Adrenal gland (tissue), 5 donors: Measurements from ENCODE around the gene MTMR12.

Experiments
- POLR2A ChIP-seq, 2 donors: fragments of 450-650 bp; IDR thresholded peaks; one replicate each; pipeline ENCODE4 v1.6.1; 2017; ENCODE audit warnings: antibody characterized with exemption in 2 of 2, mild to moderate bottlenecking in 2 of 2, moderate library complexity in 1 of 2
- TF ChIP-seq, protein P1 (sequence below), 6 experiments: fragments of 450-650 bp in 4 of 6; fragments of 200-600 bp in 2 of 6; sonication (generic) in 1 of 6; IDR thresholded peaks; 1 replicate in 5 of 6; 2 replicates in 1 of 6; pipeline versions ENCODE4 v1.5.1 to v1.8.0; 2016 to 2021; ENCODE audit warnings: antibody characterized with exemption in 6 of 6, mild to moderate bottlenecking in 2 of 6, moderate library complexity in 1 of 6
- donor health status: DM: no; HTN: no; CAD: no.

GRCh38 chr5:32304622-32305021 lies 8.1 kb downstream of the MTMR12 start:
- TF ChIP-seq, protein P1, sequence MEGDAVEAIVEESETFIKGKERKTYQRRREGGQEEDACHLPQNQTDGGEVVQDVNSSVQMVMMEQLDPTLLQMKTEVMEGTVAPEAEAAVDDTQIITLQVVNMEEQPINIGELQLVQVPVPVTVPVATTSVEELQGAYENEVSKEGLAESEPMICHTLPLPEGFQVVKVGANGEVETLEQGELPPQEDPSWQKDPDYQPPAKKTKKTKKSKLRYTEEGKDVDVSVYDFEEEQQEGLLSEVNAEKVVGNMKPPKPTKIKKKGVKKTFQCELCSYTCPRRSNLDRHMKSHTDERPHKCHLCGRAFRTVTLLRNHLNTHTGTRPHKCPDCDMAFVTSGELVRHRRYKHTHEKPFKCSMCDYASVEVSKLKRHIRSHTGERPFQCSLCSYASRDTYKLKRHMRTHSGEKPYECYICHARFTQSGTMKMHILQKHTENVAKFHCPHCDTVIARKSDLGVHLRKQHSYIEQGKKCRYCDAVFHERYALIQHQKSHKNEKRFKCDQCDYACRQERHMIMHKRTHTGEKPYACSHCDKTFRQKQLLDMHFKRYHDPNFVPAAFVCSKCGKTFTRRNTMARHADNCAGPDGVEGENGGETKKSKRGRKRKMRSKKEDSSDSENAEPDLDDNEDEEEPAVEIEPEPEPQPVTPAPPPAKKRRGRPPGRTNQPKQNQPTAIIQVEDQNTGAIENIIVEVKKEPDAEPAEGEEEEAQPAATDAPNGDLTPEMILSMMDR (IDR thresholded peaks at IDR 0.05), result no peak
- TF ChIP-seq POLR2A (IDR thresholded peaks at IDR 0.05), result no peak
